Measurements from ENCODE around the gene MAN1A2.

GRCh38 chr1:117481410-117481809, 114.2 kb downstream of the MAN1A2 start:
- TF ChIP-seq SIN3A (IDR thresholded peaks at IDR 0.05; ENCODE audit: borderline replicate concordance, insufficient read depth, low read depth, low read length) (no peak), POLR2AphosphoS5 (IDR thresholded peaks at IDR 0.05; ENCODE audit: low read depth, low read length) (no peak), CTCF (IDR thresholded peaks at IDR 0.05) (no peak), TCF7L2 (IDR thresholded peaks at IDR 0.05; ENCODE audit: low read depth, low read length) (no peak), REST (IDR thresholded peaks at IDR 0.05; ENCODE audit: insufficient read depth in 1 of 2, low read depth in 2 of 2, low read length in 1 of 2) (no peak)

Data from Panc1 (cell line).